ENCODE measurements around the gene GLT6D1. TPM values are rescaled to one million over a fixed set of nuclear protein-coding genes. Genes with fewer than 3 reads are reported as not detected.

GLT6D1 gene
- total and polyA plus RNA-seq, 2 of the 8 experiments (the other 6 are each of a cell fraction or from before 2014, with no cell fraction given) = 1.3 to 2.1 TPM

- Histone ChIP-seq H2BK5ac (ENCODE audit: low read depth, low read length) (no peak overlapping the region), H3K36me3 (ENCODE audit: control insufficient read depth in 2 of 4, insufficient read depth in 4 of 4, low read length in 3 of 4) (peaks cover 0 to 3% (median 0%) of the 10 kb centered on the region in 4 experiments; a peak in 1 of 8 replicates), H2BK20ac (ENCODE audit: low read length) (no peak overlapping the region), H4K91ac (replicated peaks; ENCODE audit: insufficient read length, low read length) (no peak overlapping the region), H3K4ac (replicated peaks; ENCODE audit: insufficient read length, low read depth, low read length) (no peak overlapping the region), H2BK15ac (ENCODE audit: low read length) (no peak overlapping the region), H4K5ac (ENCODE audit: insufficient read length, low read depth, low read length) (no peak overlapping the region), H3K23me2 (ENCODE audit: low read depth, low read length) (no peaks in the 10 kb centered on the region), H3K79me2 (ENCODE audit: control insufficient read depth in 1 of 2, insufficient read depth in 2 of 2, low read length in 2 of 2) (no peaks in the 10 kb centered on the region), H3K56ac (replicated peaks; ENCODE audit: insufficient read length, low read depth, low read length) (no peak overlapping the region), H3K9ac (replicated peaks in 1 of 4; ENCODE audit: extremely low read depth in 1 of 4, low read depth in 3 of 4, low read length in 3 of 4) (no peak overlapping the region), H2AK5ac (ENCODE audit: low read depth, low read length) (no peak overlapping the region), H3K27ac (ENCODE audit: low read depth, low read length) (no peak overlapping the region), H3K79me1 (ENCODE audit: low read depth, low read length) (no peaks in the 10 kb centered on the region), H4K8ac (ENCODE audit: extremely low read depth, insufficient read depth, low read length) (no peak overlapping the region), H2BK12ac (ENCODE audit: low read depth, low read length) (no peak overlapping the region), H2AFZ (ENCODE audit: low read length) (no peak overlapping the region), H4K20me1 (replicated peaks in 1 of 2; ENCODE audit: control insufficient read depth in 1 of 2, insufficient read depth in 2 of 2, low read length in 2 of 2) (no peaks in the 10 kb centered on the region), H3K27me3 (replicated peaks in 1 of 4; ENCODE audit: control insufficient read depth in 3 of 4, extremely low read depth in 1 of 4, insufficient read depth in 3 of 4, low read length in 3 of 4) (no peaks in the 10 kb centered on the region; a peak in 1 of 7 replicates), H2BK120ac (replicated peaks; ENCODE audit: low read depth, low read length) (no peak overlapping the region), H3K18ac (ENCODE audit: extremely low read depth, low read length) (no peak overlapping the region), H3K14ac (ENCODE audit: insufficient read length) (no peak overlapping the region), H3K9me3 (ENCODE audit: insufficient read depth in 2 of 2, low read depth in 1 of 2, low read length in 1 of 2) (peaks cover 7 to 22% of the 10 kb centered on the region in 2 experiments; a peak in 3 of 4 replicates), H3K4me3 (ENCODE audit: extremely low read depth in 1 of 4, insufficient read depth in 2 of 4, low read depth in 3 of 4, low read length in 4 of 4) (no peak overlapping the region), H3K23ac (ENCODE audit: insufficient read length) (no peak overlapping the region), H3K4me2 (ENCODE audit: insufficient read depth in 1 of 2, low read depth in 2 of 2, low read length in 2 of 2) (no peak overlapping the region), H3K4me1 (replicated peaks in 1 of 4; ENCODE audit: control insufficient read depth in 3 of 4, insufficient read depth in 4 of 4, low read length in 3 of 4) (peaks cover 0 to 8% (median 4%) of the 10 kb centered on the region in 4 experiments; a peak in 3 of 7 replicates)
- ChIA-PET CTCF (ENCODE audit: partially characterized antibody) (no interaction called here), POLR2A (ENCODE audit: partially characterized antibody) (interaction anchor here (1.7 kb wide), 1 partner anchor 17 kb away, joined by 4 read pairs; no protein-coding TSS in a partner anchor)
- TF ChIP-seq FOSL1 (IDR thresholded peaks at IDR 0.05; ENCODE audit: insufficient read depth, low read depth, low read length) (no peak), GABPA (IDR thresholded peaks at IDR 0.05; ENCODE audit: borderline replicate concordance, insufficient read depth, low read length) (no peak), POU5F1 (IDR thresholded peaks at IDR 0.05; ENCODE audit: low read depth, low read length) (no peak), POLR2A (IDR thresholded peaks at IDR 0.05; ENCODE audit: control extremely low read depth in 1 of 2, low read depth in 2 of 2, low read length in 2 of 2) (no peak), ASH2L (IDR thresholded peaks at IDR 0.05; ENCODE audit: low read length) (no peak), CBX8 (IDR thresholded peaks at IDR 0.05; ENCODE audit: borderline replicate concordance, low read depth, low read length) (no peak)
- FAIRE-seq (no peak), DNase-seq (ENCODE audit: low read depth in 1 of 2, low spot score in 2 of 2) (no peak)
- 91% methylated on average over 10 of the region's 12 CpGs; no CpG with 5 or more reads in 1 of the 2 experiments for WGBS, 2 experiments (ENCODE audit: extremely low coverage in 1 of 2, insufficient coverage in 1 of 2, insufficient read length in 1 of 2, insufficient replicate concordance in 2 of 2, low coverage in 1 of 2, low lambda C conversion rate in 2 of 2, missing lambda C conversion rate in 1 of 2)
These were observed 26.5 kb upstream of the GLT6D1 start for GRCh38 chr9:135665795-135666189.

All from H1 (cell line).